ENCODE results near the gene GIPR. TPM values are rescaled to one million over a fixed set of nuclear protein-coding genes. Genes with fewer than 3 reads are reported as not detected.
"Not testable (repeated sequence)": the region's sequence is repeated elsewhere in the genome, so short reads cannot be mapped to it uniquely, and the experiment has no call there.

GIPR gene, protein sequence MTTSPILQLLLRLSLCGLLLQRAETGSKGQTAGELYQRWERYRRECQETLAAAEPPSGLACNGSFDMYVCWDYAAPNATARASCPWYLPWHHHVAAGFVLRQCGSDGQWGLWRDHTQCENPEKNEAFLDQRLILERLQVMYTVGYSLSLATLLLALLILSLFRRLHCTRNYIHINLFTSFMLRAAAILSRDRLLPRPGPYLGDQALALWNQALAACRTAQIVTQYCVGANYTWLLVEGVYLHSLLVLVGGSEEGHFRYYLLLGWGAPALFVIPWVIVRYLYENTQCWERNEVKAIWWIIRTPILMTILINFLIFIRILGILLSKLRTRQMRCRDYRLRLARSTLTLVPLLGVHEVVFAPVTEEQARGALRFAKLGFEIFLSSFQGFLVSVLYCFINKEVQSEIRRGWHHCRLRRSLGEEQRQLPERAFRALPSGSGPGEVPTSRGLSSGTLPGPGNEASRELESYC
- 0.14 TPM for total RNA-seq
- 1.6 TPM for polyA plus RNA-seq
- long read RNA-seq, donor 1, result 0 reads
- long read RNA-seq, donor 2, partial matches to known transcripts, result 406 of 1,535 reads
- long read RNA-seq, donor 2, other reads (novel, unspliced or antisense), result 1,129 of 1,535 reads
- long read RNA-seq, donor 3, result 0 reads
- long read RNA-seq, donor 4, result 0 reads
- long read RNA-seq, donor 5, result 0 reads
- long read RNA-seq, donor 6, result 0 reads
- long read RNA-seq, donor 7, result 0 reads
- long read RNA-seq, donor 8, result 0 reads
- long read RNA-seq, donor 9, result 0 reads
- long read RNA-seq, donor 10, partial matches to known transcripts, result 320 of 728 reads
- long read RNA-seq, donor 10, other reads (novel, unspliced or antisense), result 408 of 728 reads

DNA sequence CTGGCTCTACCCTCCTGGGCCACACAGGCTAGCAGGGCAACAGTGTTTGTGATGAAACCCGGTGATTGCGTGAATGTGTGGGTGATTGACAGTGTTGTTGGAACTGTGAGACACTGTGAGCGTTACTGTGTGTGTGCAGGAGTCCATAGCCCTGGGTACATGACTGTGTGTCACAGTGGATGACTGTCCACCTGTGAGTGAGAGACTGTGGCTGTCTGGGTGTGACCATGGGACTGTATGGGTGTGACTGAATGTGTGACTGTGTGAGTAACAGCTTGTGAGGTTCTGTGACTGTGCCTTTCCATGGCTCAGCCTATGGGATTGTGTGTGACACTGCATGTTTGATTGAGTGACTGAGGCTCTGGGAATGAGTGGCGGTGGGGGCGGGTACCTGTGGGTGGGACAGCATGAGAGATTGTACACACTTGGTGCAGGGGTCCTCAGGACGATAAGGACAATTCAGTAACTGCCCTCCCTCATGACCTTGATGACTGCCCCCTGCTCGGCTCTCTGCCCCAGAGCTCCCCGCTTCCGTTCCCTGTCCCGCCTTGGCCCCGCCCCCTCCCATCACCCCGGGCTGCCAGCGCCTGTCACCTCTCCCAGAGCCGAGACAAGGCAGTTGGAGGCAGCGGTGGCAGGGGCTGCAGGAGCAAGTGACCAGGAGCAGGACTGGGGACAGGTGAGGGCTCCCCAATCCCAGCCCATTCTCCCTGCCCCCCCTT, at the start of gene GIPR:
Gene GIPR, plus strand, starts transcription at position 602 of the 722 bp plus-strand sequence. CDS start 1,300 bp downstream, outside the sequence.
- WGBS, result 19% methylated on average over 15 of the region's 15 CpGs
- H3K9me3 ChIP-seq (ENCODE audit: control insufficient read depth in 2 of 2, insufficient read depth in 1 of 2, low read length in 1 of 2), result peaks cover 3 to 14% of the 10 kb centered on the region in 2 donors
- H3K4me1 ChIP-seq (ENCODE audit: control insufficient read depth in 2 of 2, insufficient read depth in 2 of 2, low read length in 2 of 2), result peaks cover 7 to 25% of the 10 kb centered on the region in 2 donors
- H3K4me3 ChIP-seq (ENCODE audit: low read length in 2 of 2), result peak within 1 kb of the TSS in 1 of 2 donors; percentile 39
- DNase-seq (ENCODE audit: low read depth in 6 of 9, low spot score in 9 of 9), result peak in 1 of 9 donors; percentile 59
- no peaks in the 10 kb centered on the region for H3K36me3 ChIP-seq (ENCODE audit: control insufficient read depth in 2 of 2, insufficient read depth in 2 of 2, low read length in 1 of 2)
- peak within 1 kb of the TSS in 1 of 2 donors; percentile 18 for H3K27ac ChIP-seq (ENCODE audit: low read depth in 1 of 2, low read length in 1 of 2)
- H3K27me3 ChIP-seq (ENCODE audit: control insufficient read depth in 2 of 2, insufficient read depth in 1 of 2, low read length in 1 of 2), result peaks cover 45 to 73% of the 10 kb centered on the region in 2 donors

DNA sequence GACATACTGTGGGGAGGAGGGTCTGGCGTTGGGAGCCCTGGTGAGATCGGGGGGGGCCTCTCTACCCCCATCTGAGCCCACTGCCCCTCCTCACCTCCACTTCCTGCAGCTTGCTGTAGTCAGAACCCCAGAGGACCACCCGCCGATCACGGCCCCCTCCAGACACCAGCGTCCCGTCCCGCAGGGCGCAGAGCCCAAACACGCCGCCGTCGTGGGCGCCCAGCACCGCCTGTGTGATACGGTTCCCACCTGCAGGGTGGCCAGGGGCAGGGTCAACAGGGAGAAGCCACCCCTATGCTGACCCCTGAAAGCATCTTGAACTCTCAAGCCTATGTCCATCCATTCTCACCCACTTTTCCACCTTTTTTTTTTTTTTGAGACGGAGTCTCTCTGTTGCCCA, 46.6 kb upstream of the GIPR start:
- no peak overlapping the region for H3K4me3 ChIP-seq (ENCODE audit: low read length in 2 of 2)
- H3K36me3 ChIP-seq (ENCODE audit: control insufficient read depth in 2 of 2, insufficient read depth in 2 of 2, low read length in 1 of 2), result peaks cover 44 to 57% of the 10 kb centered on the region in 2 donors
- H3K4me1 ChIP-seq (ENCODE audit: control insufficient read depth in 2 of 2, insufficient read depth in 2 of 2, low read length in 2 of 2), result peaks cover 0 to under 1% of the 10 kb centered on the region in 2 donors
- no peak overlapping the region for H3K27ac ChIP-seq (ENCODE audit: low read depth in 1 of 2, low read length in 1 of 2)
- DNase-seq (ENCODE audit: low read depth in 6 of 9, low spot score in 9 of 9), result no peak
- no peaks in the 10 kb centered on the region for H3K27me3 ChIP-seq (ENCODE audit: control insufficient read depth in 2 of 2, insufficient read depth in 1 of 2, low read length in 1 of 2)
- 97% methylated on average over 17 of the region's 17 CpGs for WGBS
- H3K9me3 ChIP-seq (ENCODE audit: control insufficient read depth in 2 of 2, insufficient read depth in 1 of 2, low read length in 1 of 2), result no peaks in the 10 kb centered on the region

DNA sequence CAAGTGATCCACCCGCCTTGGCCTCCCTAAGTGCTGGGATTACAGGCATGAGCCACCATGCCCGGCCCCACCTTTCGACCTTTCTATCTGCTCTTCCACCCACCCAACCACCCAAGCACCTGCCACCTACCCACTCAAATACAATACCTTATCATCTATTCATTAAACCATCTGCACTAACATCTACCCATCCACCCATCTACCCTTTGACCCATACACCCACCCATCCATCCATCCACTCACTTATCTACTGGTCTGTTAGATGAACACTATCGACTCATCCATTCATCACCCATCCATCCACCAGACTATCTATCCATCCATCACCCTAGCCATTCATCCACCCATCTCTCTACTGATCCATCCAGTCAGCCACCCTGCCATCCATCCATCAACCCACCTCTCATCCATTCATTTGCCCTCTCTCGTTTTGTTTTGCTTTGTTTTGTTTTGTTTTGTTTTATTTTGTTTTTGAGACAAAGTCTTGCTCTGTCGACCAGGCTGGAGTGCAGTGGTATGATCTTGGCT, 46.0 kb upstream of the GIPR start:
- H3K4me3 ChIP-seq (ENCODE audit: low read length in 2 of 2), result no peak overlapping the region
- peaks cover 46 to 59% of the 10 kb centered on the region in 2 donors for H3K36me3 ChIP-seq (ENCODE audit: control insufficient read depth in 2 of 2, insufficient read depth in 2 of 2, low read length in 1 of 2)
- DNase-seq (ENCODE audit: low read depth in 6 of 9, low spot score in 9 of 9), result no peak
- H3K27ac ChIP-seq (ENCODE audit: low read depth in 1 of 2, low read length in 1 of 2), result no peak overlapping the region
- H3K27me3 ChIP-seq (ENCODE audit: control insufficient read depth in 2 of 2, insufficient read depth in 1 of 2, low read length in 1 of 2), result no peaks in the 10 kb centered on the region
- H3K9me3 ChIP-seq (ENCODE audit: control insufficient read depth in 2 of 2, insufficient read depth in 1 of 2, low read length in 1 of 2), result no peaks in the 10 kb centered on the region
- WGBS, result 96% methylated on average over 6 of the region's 6 CpGs
- no peaks in the 10 kb centered on the region for H3K4me1 ChIP-seq (ENCODE audit: control insufficient read depth in 2 of 2, insufficient read depth in 2 of 2, low read length in 2 of 2)

DNA sequence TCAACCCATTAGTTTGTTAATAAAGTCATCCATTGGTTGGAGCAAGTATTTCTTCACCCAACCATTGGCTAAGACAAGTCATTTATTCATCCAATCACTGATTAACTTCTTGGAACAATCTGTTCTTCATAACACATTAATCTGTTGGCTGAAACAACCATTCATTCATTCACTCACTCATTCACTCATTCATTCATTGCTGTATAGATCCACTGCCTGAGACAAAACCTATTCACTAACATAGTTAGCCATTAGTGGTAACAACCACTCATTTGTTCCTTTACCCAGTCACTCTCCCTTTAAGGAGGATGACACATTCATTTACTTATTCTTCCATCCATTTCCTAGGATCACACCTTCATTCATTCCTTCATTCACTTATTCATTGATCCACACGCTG, 44.0 kb upstream of the GIPR start:
- Histone ChIP-seq H3K36me3 (ENCODE audit: control insufficient read depth in 2 of 2, insufficient read depth in 2 of 2, low read length in 1 of 2) (peaks cover 48 to 55% of the 10 kb centered on the region in 2 donors), H3K4me3 (ENCODE audit: low read length in 2 of 2) (no peak overlapping the region), H3K9me3 (ENCODE audit: control insufficient read depth in 2 of 2, insufficient read depth in 1 of 2, low read length in 1 of 2) (no peaks in the 10 kb centered on the region), H3K27ac (ENCODE audit: low read depth in 1 of 2, low read length in 1 of 2) (no peak overlapping the region), H3K4me1 (ENCODE audit: control insufficient read depth in 2 of 2, insufficient read depth in 2 of 2, low read length in 2 of 2) (no peaks in the 10 kb centered on the region), H3K27me3 (ENCODE audit: control insufficient read depth in 2 of 2, insufficient read depth in 1 of 2, low read length in 1 of 2) (no peaks in the 10 kb centered on the region)
- WGBS, result 98% methylated on average over 1 of the region's 1 CpG
- no peak for DNase-seq (ENCODE audit: low read depth in 6 of 9, low spot score in 9 of 9)

DNA sequence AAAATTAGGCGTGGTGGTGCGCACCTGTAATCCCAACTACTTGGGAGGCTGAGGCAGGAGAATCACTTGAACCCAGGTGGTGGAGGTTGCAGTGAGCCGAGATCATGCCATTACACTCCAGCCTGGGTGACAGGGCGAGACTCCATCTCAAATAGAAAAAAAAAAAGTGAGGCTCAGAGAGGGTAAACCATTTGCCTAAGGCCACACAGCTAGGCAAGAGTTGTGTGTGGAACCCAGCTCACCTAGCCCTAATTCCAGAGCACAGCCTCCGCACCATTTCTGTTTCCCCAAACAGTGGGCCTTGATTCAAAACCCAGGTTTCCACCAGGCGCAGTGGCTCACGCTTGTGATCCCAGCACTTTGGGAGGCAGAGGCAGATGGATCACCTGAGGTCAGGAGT, 39.8 kb upstream of the GIPR start:
- WGBS, result 99% methylated on average over 7 of the region's 7 CpGs

DNA sequence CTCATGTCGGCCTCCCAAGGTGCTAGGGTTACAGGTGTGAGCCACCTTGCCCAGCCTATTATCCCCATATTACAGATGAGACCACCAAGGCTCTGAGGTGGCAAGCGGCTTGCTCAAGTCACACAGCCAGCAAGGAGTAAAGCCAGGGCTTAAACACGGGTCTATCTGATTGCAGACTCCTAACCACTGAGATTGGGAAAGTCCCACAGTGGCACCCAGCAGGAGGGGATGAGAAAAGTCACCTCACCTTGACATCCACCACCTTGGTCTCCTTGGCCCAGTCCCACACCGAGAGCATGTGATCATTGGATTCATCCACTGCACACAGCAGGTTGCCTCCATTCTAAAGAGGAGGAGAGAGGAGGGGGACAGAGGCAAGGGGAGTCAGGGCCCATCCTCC, 38.3 kb upstream of the GIPR start:
- no peak overlapping the region for H3K4me3 ChIP-seq (ENCODE audit: low read length in 2 of 2)
- no peaks in the 10 kb centered on the region for H3K4me1 ChIP-seq (ENCODE audit: control insufficient read depth in 2 of 2, insufficient read depth in 2 of 2, low read length in 2 of 2)
- H3K9me3 ChIP-seq (ENCODE audit: control insufficient read depth in 2 of 2, insufficient read depth in 1 of 2, low read length in 1 of 2), result no peaks in the 10 kb centered on the region
- no peak overlapping the region for H3K27ac ChIP-seq (ENCODE audit: low read depth in 1 of 2, low read length in 1 of 2)
- no peaks in the 10 kb centered on the region for H3K27me3 ChIP-seq (ENCODE audit: control insufficient read depth in 2 of 2, insufficient read depth in 1 of 2, low read length in 1 of 2)
- peaks cover 28 to 39% of the 10 kb centered on the region in 2 donors for H3K36me3 ChIP-seq (ENCODE audit: control insufficient read depth in 2 of 2, insufficient read depth in 2 of 2, low read length in 1 of 2)
- WGBS, result 86% methylated on average over 4 of the region's 4 CpGs
- no peak for DNase-seq (ENCODE audit: low read depth in 6 of 9, low spot score in 9 of 9)

More for the DNA sequence above, 39.8 kb upstream of the GIPR start:
- H3K27ac ChIP-seq (ENCODE audit: low read depth in 1 of 2, low read length in 1 of 2); H3K9me3 ChIP-seq (ENCODE audit: control insufficient read depth in 2 of 2, insufficient read depth in 1 of 2, low read length in 1 of 2); H3K4me3 ChIP-seq (ENCODE audit: low read length in 2 of 2); H3K27me3 ChIP-seq (ENCODE audit: control insufficient read depth in 2 of 2, insufficient read depth in 1 of 2, low read length in 1 of 2); H3K4me1 ChIP-seq (ENCODE audit: control insufficient read depth in 2 of 2, insufficient read depth in 2 of 2, low read length in 2 of 2); DNase-seq (ENCODE audit: low read depth in 6 of 9, low spot score in 9 of 9): not testable (repeated sequence)
- H3K36me3 ChIP-seq (ENCODE audit: control insufficient read depth in 2 of 2, insufficient read depth in 2 of 2, low read length in 1 of 2), result peaks cover 33 to 42% of the 10 kb centered on the region in 2 donors

DNA sequence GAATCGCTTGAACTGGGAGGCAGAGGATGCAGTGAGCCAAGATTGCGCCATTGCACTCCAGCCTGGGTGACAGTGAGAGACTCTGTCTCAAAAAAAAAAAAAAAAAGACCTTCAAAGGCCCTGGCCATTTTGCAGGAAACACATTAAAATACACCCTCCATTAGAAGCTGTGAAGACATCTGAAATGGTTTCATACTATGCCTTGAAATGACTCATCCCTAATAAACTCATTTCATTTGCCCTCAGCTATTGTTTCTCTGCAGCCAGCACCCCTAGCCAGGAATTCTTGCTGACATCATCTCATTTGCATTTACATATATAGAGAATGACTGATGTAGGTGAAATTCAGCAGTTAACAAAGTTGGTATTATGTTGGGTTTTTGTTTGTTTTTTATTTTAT, 37.6 kb upstream of the GIPR start:
- no peaks in the 10 kb centered on the region for H3K27me3 ChIP-seq (ENCODE audit: control insufficient read depth in 2 of 2, insufficient read depth in 1 of 2, low read length in 1 of 2)
- no peak overlapping the region for H3K27ac ChIP-seq (ENCODE audit: low read depth in 1 of 2, low read length in 1 of 2)
- H3K4me3 ChIP-seq (ENCODE audit: low read length in 2 of 2), result no peak overlapping the region
- no peaks in the 10 kb centered on the region for H3K9me3 ChIP-seq (ENCODE audit: control insufficient read depth in 2 of 2, insufficient read depth in 1 of 2, low read length in 1 of 2)
- peaks cover 26 to 37% of the 10 kb centered on the region in 2 donors for H3K36me3 ChIP-seq (ENCODE audit: control insufficient read depth in 2 of 2, insufficient read depth in 2 of 2, low read length in 1 of 2)
- no peak for DNase-seq (ENCODE audit: low read depth in 6 of 9, low spot score in 9 of 9)
- WGBS, result 97% methylated on average over 2 of the region's 2 CpGs
- H3K4me1 ChIP-seq (ENCODE audit: control insufficient read depth in 2 of 2, insufficient read depth in 2 of 2, low read length in 2 of 2), result no peaks in the 10 kb centered on the region

DNA sequence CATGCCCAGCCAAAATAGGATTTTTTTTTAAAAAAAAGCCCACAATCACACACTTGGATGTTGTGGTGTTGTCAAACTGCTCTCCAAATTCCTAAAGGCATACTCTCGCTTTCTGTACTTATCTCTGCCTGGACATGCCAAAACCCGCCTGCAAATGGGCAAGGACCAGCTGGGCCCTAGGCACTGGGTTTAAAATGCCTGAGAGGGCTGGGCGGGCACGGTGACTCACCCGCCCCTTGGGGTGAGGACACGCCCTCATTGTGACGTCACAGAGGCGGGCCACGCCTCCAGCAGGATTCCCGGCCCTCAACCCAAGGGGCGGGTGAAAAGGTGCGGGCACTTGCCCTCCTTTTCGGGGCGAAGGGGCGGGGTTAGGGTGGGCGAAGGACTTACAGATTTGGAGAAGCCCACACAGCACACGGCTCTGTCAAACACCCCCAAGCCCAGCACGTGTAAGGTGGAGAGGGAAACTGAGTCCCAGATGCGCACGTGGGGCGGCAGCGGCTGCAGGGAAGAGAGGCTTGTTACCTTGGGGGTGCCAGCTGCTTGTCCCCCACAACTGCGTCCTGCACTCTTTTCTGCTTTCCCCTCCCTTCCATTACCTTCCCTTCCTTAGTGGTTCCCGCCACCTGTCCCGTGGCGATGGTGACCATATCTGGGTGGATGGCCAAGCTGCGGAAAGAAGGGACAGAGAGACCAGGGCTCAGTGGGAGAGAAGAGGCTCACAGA, 35.4 kb upstream of the GIPR start:
- WGBS, result 88% methylated on average over 27 of the region's 27 CpGs
- H3K27ac ChIP-seq (ENCODE audit: low read depth in 1 of 2, low read length in 1 of 2), result no peak overlapping the region

More for the DNA sequence above, 35.4 kb upstream of the GIPR start:
- Histone ChIP-seq H3K36me3 (ENCODE audit: control insufficient read depth in 2 of 2, insufficient read depth in 2 of 2, low read length in 1 of 2) (peaks cover 19 to 24% of the 10 kb centered on the region in 2 donors), H3K27me3 (ENCODE audit: control insufficient read depth in 2 of 2, insufficient read depth in 1 of 2, low read length in 1 of 2) (no peaks in the 10 kb centered on the region), H3K4me1 (ENCODE audit: control insufficient read depth in 2 of 2, insufficient read depth in 2 of 2, low read length in 2 of 2) (no peaks in the 10 kb centered on the region), H3K9me3 (ENCODE audit: control insufficient read depth in 2 of 2, insufficient read depth in 1 of 2, low read length in 1 of 2) (no peaks in the 10 kb centered on the region), H3K4me3 (ENCODE audit: low read length in 2 of 2) (no peak overlapping the region)
- DNase-seq (ENCODE audit: low read depth in 6 of 9, low spot score in 9 of 9), result no peak

Measured in thymus (tissue), 14 donors.